ENCODE measurements around the gene ANO4.

GRCh38 chr12:100956311-100956852 lies 161.8 kb downstream of the ANO4 start:
- TF ChIP-seq POLR2AphosphoS5 (IDR thresholded peaks at IDR 0.05): no peak
- no peak for TF ChIP-seq POLR2A (IDR thresholded peaks at IDR 0.05)

Measured in prostate gland (tissue), 1 donor.